NOMO-1 treated with dmso at 0.1 percent for 144 hours (cell line): ENCODE results near the gene CISD2.
"Not testable (repeated sequence)": the region's sequence is repeated elsewhere in the genome, so short reads cannot be mapped to it uniquely, and the experiment has no call there.

ENCODE experiments used
- DNase-seq: peaks from one replicate; lab custom pipeline; 2025; ENCODE audit not compliant: unreplicated experiment; lab: John Stamatoyannopoulos, UW

The CISD2 gene

DNA sequence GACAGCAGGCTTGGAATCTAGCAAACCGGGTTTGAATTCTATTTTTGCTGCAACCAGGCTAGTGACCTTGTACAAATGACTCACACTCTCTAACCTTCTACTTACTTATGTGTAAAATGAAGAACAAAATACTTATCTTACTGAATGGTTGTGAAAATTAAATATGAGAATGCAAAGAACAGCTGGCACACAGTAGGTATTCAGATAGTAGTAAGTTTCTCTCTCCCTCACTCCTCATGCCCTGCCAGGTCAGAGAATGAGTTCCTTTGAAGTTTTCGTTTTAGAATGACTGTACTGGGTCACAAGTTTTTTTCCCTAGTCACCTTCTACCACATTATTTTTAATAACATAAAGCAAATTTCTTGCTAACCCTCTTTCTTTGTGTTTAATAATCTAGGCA, 33.0 kb downstream of the CISD2 start:
- no peak for DNase-seq

DNA sequence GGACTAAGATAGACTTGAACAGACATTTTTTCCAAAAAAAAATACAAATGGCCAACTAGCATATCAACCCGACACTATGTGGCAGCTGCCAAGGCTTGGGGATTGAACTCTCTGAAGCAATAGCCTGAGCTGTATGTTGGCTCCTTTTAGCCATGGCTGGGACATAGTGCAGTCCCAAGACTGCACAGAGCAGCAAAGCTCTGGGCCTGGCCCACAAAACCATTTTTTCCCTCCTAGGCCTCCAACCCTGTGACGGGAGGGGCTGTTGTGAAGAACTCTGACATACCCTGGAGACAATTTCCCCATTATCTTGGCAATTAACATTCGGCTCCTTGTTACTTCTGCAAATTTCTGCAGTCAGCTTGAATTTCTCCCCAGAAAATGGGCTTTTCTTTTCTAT, 50.1 kb downstream of the CISD2 start:
- no peak for DNase-seq

DNA sequence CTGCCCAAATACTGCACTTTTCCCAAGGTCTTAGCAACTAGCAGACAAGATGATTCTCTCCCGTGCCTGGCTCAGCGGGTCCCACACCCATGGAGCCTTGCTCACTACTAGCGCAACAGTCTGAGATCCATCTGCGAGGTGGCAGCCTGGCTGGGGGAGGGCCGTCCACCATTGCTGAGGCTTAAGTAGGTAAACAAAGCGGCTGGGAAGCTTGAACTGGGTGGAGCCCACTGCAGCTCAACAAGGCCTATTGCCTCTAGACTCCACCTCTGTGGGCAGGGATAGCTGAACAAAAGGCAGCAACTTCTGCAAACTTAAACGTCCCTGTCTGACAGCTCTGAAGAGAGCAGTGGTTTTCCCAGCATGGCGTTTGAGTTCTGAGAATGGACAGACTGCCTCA, 50.9 kb downstream of the CISD2 start:
- not testable (repeated sequence) for DNase-seq

DNA sequence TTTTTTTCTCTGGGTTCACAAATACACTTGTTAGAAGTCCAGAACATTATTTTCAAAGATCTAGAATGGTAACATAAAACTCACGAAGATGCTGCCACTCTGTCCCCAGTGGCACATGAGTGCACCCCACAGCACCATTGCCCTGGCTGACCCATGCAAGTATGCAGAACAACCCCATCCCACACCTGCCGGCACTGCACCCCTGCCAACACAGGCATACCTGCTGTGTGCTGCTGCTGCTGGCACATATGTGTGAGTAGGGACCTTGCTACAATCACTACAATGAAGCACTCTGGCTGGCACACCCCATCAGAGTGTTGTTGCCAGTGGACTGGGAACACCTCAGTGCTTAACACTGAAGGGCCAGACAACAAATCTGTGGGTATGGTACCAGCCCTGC, 66.9 kb downstream of the CISD2 start:
- DNase-seq = no peak

DNA sequence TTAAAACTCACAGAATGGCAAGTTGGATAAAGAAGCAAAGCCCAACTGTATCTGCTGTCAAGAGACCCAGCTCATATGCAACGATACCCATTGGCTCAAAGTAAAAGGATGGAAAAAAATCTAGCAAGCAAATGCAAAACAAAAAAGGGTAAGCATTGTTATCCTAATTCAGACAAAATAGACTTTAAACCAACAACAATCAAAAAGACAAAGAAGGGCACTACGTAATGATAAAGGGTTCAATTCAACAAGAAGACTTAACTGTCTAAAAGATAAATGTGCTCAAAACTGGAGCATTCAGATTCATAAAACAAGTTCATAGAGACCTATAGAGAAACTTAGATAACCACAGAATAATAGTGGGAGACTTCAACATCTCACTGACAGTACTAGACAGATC, 69.3 kb downstream of the CISD2 start:
- not testable (repeated sequence) for DNase-seq
